Fibroblast of pulmonary artery (primary cell): ENCODE measurements around the gene PDZRN3.

Experiments
- DNase-seq: peaks from one replicate; pipeline ENCODE4 v3.0.0-alpha.2; 2010; ENCODE audit warnings: low read depth
- H3K4me3 ChIP-seq: replicated peaks from 2 replicates; pipeline ENCODE4 v1.5.1; 2011; ENCODE audit warnings: low read depth, mild to moderate bottlenecking, control low read depth, low read length, moderate library complexity
- TF ChIP-seq, protein P1 (sequence below): IDR thresholded peaks from 2 replicates; pipeline ENCODE4 v1.5.1; 2011; ENCODE audit warnings: mild to moderate bottlenecking, control low read depth, low read length, inconsistent platforms; ENCODE audit errors: missing control alignments

The PDZRN3 gene

DNA sequence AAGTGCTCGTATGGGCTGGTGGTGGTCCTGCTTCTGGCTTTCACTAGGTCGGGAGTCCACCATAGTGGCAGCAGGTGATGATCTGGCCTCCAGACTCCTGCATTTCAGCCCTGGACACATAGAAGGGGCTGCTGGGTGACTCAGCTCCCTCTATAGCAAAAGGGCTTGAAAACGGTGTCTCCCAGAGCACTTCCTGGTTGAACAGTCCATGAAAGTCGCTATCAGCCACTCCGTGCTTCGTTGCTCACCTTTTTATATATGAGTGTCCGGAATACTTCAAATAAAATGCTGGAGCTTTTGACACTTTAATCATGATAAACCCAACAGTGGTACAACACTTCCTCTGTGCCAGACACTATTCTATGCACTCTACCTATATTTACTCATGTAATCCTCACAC, 213.2 kb downstream of the PDZRN3 start:
- H3K4me3 ChIP-seq: no peak overlapping the region
- TF ChIP-seq, protein P1, sequence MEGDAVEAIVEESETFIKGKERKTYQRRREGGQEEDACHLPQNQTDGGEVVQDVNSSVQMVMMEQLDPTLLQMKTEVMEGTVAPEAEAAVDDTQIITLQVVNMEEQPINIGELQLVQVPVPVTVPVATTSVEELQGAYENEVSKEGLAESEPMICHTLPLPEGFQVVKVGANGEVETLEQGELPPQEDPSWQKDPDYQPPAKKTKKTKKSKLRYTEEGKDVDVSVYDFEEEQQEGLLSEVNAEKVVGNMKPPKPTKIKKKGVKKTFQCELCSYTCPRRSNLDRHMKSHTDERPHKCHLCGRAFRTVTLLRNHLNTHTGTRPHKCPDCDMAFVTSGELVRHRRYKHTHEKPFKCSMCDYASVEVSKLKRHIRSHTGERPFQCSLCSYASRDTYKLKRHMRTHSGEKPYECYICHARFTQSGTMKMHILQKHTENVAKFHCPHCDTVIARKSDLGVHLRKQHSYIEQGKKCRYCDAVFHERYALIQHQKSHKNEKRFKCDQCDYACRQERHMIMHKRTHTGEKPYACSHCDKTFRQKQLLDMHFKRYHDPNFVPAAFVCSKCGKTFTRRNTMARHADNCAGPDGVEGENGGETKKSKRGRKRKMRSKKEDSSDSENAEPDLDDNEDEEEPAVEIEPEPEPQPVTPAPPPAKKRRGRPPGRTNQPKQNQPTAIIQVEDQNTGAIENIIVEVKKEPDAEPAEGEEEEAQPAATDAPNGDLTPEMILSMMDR: no peak
- DNase-seq: no peak

DNA sequence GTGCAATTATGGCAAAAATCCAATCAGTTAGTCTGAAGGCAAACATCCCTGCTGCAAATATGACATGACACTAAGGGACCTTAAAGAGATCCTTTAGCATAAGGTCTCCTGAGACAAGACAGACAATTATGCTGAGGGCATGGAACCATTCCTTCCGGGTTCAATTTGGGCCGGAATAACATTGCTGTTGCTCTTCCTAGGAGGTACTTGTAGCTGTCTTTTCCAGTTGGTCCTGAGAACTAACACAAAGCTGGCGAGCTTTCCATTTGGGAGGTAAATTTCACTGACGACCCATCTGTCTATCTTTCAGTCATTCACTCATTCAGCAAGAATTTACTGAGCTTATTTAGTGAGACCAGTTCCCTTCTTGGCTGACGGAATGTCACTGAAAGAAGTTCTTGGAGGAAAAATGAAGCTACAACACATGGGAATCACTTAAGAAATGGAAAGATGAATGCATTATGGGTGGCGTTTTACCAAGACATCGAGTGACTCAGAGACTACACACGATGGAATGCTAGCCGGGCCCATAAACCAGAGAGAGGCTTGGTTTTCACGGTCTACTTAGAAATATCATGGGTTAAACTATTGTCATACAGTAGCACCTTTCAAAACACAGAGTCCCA, 215.5 kb downstream of the PDZRN3 start:
- TF ChIP-seq, protein P1: no peak
- peak; percentile 19 for DNase-seq
- H3K4me3 ChIP-seq: no peak overlapping the region

DNA sequence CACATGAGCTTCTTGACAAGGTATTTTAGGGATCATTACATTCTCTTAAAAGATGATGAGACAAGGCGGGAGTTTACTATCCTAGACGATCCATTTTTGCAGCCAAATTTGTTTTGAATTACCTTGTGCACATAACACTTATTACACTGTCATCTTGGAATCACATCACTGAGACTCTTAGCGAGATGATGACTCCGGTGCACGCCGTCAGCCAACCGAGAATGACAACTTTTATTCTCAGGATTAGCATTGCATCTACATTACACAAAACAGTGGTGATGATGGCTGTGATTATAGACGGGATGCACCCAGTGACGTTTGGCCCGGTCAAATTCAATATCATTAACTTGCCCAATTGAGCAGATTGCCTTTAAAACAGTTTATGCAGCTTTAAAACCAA, 216.1 kb downstream of the PDZRN3 start:
- no peak overlapping the region for H3K4me3 ChIP-seq
- no peak for DNase-seq
- TF ChIP-seq, protein P1: no peak

DNA sequence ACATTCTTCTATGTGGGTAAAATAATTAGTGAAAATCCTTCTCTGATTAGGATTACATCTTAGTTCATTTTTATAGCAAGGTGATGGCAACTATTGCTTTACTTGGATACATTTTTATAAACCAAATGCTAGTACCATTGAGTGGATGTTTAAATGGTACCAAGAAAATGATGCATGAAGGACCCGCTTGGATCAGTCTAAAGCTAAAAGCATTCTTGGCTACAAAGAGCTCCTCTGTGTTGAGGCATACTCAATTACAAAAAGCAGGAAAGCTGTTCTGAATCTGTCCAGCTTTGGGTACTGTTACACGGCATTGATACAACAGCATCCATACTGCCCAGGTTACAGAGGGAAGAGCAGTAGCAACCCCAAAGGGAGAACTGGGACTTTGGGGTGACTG, 217.2 kb downstream of the PDZRN3 start:
- TF ChIP-seq, protein P1: no peak
- no peak for DNase-seq
- H3K4me3 ChIP-seq: no peak overlapping the region

DNA sequence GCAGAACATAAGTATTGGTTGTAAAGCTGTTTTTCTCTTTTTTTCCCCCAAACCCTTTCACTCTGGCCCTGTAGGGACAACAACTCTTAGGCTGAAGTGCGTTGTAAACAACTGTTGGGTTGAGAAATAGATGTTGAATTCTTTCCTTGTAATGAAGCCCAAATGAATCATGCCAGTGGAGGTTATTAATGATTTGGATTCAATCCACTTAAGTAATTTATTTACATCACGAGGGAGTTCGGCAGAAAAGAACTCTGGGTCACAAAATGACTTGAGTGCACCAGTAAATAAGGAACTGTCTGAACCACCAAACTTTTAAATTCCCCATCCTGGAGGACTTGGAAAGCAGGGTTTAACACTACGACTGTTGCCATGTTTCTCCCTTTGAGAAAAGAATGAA, 218.9 kb downstream of the PDZRN3 start:
- TF ChIP-seq, protein P1: no peak
- no peak overlapping the region for H3K4me3 ChIP-seq
- DNase-seq: no peak

DNA sequence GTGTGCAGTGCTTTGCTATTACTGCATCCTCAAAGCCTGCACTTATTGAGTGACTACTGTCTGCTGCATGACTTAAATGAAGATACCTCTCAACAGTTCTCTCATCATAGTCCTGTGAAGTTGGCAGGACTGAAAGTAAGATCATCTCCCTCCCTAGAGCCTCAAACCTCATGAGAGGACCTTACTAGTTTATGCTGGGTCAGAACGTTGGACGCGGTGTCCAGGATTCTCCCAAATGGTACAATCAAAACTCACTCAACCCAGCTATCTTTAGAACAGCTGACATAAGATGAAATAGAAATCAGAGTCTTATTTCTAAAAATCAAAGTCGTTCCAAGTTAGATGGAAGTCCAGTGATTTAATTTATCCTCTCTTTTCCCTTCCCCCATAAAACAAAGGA, 219.7 kb downstream of the PDZRN3 start:
- no peak overlapping the region for H3K4me3 ChIP-seq
- TF ChIP-seq, protein P1: no peak
- no peak for DNase-seq

DNA sequence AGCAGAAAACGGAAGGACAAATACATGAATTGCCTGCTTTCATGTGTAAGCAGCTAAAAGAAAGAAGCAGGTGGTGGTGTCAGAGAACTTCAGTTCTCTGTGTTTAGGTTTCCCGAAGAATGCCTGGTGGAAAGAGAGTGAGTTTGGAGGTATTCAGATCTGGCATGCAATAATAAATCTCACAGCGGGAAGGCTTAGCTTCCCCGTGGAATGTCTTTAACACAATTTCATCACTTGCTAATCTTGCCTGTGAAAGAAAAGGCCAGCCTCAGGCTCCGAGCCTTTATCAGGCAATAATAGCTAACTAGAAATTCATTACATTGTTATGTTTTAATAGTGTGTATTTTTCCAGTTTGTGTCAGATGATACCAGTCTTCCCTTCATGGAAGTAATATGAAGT, 220.3 kb downstream of the PDZRN3 start:
- H3K4me3 ChIP-seq: no peak overlapping the region
- DNase-seq: no peak
- TF ChIP-seq, protein P1: no peak
